HS-27A (cell line): ENCODE results near the gene ZNF521.

Source experiments
- DNase-seq: peaks from one replicate; pipeline ENCODE4 v3.0.0-alpha.2; 2012; ENCODE audit warnings: low read depth, missing footprints

The ZNF521 gene

DNA sequence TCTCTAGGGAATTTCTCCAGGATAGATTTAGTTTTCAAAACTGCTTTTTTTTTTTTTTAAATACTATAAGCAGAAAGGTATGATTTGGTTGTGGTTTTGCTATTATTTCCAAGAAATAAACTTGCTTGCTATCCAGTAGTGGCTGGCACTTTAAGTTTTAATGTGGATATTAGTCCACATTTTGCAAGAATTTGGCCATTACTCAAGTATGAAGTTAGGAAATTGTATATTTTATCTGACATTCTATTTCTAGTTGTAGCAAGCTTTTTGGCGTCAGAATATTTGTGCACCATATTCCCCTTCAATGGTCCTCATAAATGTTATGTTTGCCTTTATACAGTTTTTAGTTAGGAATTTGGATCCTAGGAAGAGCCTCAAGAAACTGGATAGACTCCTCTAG, 226.3 kb downstream of the ZNF521 start:
- no peak for DNase-seq

DNA sequence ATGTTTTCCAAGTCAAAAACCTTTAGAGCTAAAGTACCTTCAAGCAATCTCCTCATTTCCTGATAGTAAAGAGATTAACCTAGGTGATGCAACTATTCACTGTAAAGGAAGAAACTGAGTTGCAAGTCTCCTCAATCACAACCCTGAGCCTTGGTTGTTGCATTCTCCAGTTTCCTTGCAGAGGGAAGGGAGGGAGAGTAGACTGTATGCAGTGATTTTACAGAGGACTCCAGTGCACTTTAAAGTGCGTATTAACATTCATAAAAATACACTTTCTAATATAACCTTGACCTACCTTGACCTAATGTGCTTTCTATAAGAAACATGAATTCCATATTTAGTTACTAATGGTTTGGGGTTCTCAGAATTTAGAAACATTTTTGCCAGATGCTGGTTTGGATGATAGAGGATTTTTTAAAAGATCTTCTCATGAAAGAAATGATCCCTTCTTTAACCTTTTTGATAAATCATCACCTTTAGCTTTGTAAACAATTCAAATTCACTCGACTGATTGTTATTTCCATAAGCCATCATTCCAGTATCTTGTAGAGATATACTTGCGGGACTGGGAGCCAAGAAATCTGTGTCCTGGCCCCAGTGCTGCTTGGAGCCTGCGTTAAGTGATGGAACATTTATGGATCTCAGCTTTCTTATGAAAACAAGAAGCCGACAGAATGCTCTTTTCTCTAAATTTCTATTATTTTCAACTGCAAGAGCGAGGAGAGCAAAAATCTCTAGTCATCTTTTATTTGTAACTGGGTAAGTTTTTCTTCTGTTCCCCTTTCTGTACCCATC, 228.3 kb downstream of the ZNF521 start:
- no peak for DNase-seq

DNA sequence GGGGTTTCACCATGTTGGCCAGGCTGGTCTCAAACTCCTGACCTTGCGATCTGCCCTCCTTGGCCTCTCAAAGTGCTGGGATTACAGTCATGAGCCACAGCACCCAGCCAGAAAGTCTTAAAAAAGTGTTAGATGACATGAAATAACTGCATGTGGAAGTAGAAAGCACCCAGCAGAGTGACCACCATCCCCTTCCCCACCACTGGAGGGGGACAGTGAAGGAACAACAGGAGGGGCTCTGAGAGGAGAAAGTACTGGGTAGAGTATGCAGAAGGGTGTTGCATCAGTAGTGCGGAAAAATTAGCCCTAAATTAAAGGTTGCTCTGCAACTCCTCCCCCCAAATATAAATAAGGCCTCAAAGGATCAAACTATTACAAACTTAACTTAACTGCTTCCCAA, 230.5 kb downstream of the ZNF521 start:
- no peak for DNase-seq

DNA sequence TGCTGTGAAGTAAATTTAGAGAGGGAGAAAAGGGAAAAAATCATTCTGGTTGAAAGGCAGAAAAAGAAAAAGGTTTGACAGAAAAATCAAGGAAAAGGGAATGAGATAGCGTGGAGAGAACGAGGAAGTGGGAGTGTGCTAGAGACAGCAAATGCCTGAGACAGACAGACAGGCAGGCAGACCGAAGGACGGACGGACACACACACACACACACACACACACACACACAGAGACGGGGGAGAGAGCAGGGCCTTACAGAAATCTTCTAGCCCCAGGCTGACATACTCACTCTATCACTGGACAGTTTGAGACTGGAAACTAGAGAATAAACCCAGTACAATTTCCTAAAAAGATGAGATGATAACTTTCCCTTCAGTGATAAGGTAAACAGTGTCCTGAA, 238.4 kb downstream of the ZNF521 start:
- no peak for DNase-seq

DNA sequence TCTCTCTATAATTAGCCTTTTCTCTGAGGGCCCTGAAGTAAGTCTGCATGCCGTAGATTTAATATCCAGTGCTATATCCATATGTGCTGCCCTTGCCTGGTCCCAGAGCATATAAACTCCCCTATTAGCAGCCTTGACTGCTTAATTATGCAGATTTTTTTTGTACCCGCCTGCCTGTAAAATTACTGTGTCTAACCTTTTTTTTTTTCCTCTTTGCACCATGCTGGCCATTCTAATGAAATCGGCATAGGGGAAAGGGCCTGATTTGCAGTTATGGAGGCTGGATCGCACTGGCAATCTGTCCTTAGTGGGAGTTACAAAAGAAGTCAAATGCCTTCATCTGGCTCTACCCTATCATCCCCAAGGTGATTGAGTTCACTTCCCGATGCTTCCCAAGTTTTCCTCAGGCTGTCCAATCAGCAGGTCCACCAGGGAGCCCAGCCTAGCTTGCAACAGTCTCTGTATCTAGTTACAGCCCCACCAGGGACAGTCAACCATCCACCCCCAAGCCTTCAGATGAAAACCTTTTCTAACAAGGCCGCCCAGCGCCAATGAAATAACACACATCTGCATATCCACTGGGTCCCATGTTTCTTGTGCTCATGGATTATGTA, 239.0 kb downstream of the ZNF521 start:
- DNase-seq = no peak

DNA sequence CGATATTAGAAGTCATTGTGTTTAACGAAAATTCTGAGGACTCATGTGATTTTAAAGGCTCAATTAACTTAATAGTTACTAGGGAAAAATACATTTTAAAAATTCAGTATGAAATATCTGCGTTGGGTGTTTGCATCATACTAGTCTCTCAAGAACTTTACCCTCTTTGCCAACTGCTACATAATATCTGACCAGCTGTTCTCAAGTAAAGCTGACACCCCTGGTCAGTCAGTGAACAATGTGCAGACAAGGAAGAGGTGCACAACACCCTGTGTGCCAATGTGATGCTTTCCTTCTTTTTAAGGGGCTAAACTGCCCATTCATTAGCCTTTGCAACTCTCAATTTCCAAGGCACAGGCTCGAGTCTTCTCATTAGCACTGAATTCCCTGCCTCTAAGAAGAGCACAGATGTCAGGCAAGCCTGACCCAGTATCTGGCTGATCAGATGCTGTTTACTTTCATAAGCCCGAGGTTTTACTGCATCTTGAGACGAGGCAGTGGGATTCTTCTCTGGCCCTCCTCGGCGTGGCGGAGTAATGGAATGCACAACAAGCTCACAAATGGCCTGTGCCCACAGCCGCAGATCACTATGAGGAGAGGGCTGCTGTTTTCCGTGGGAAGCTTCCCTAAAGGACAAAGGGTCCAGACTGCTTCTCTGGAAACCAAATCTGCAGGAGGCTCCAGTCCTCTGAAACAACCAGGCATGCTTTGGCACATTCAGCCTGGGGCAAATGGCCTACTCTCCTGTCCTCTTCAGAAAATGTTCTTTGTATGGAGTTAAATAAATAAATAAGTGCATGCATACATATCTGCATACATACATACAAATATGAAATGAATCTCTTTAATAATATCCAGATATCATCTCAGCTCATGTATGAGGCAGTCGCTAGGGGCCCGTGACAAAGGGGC, 240.3 kb downstream of the ZNF521 start:
- no peak for DNase-seq

DNA sequence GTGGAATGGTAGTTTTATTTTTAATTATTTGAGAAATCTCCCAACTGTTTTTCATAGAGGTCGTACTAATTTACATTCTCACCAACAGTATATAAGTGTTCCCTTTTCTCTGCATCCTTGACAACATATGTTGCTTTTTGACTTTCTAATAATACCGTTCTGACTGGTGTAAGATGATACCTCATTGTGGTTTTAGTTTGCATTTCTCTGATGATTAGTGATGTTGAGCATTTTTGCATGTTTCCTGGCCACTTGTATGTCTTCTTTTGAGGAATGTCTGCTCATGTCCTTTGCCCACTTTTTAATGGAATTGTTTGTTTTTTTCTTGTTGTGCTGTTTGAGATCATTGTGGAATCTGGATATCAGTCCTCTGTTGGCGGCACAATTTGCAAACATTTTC, 242.5 kb downstream of the ZNF521 start:
- DNase-seq = no peak

DNA sequence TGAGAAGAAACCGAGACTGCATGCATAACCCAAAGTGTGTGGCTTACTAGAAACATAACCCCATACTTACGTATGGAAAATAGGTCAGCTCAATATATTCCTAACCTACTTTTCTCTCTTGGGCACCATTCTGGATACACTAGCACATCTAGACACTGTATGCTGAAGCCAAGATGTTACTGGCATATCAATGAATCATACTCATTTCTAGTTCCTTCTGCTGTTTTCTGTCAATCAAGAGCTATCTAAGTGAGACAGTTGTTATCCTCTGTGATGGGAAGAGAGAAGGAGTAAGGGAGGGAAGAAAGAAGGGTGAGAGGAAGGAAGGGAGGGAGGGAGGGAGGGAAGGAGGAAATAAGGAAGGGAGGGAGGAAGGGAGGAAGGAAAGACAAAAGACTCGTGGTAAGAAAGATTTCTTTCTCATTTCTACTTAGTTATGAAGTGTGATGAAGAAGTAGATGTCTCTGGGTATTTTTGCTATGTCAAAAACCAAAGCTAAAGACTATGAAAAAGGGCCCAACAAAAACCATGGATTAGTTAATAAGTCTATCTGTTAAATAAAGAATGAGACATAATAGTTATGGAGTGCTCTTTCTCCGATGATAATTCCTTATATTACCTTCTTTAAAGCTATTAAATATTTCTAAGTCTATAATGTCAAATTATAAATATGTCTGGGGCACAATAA, 248.4 kb downstream of the ZNF521 start:
- DNase-seq = no peak

DNA sequence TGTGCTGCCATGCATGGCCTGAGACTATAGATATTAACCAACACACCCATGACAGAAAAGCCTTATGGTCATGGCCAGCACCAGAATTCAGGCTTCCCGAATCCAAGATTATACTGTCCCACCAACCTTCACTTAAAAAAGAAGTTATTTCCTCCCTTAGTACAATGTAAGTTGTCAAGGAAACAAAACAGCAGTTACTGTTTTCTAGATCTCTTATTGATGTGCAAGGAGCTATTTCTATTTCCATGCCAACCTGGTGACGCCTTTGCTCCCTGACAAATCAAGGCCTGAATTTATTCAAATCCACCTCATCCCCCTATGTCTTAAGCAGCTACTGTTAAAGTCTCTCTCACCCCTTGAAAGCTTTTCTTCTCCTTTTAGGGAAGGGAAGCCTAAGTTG, 249.3 kb downstream of the ZNF521 start:
- DNase-seq = no peak

DNA sequence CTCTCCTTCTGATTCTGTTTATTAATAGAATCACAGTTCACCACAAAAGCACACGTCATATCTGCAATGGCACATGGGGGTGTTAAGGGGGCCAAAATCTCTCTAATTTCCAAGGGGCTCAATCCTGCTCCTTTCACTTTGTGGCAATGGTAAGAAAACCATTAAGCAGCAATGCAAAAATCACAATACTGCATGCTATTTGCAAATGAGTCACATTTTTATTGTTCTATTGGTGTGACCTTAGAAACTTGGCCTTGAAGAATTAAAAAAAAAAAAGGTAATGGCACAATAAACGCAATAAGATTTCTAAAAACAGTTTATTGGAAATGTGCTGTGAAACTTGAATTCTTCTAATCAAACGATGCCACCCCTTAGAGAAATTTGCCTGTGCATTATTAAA, 251.5 kb downstream of the ZNF521 start:
- DNase-seq = no peak

DNA sequence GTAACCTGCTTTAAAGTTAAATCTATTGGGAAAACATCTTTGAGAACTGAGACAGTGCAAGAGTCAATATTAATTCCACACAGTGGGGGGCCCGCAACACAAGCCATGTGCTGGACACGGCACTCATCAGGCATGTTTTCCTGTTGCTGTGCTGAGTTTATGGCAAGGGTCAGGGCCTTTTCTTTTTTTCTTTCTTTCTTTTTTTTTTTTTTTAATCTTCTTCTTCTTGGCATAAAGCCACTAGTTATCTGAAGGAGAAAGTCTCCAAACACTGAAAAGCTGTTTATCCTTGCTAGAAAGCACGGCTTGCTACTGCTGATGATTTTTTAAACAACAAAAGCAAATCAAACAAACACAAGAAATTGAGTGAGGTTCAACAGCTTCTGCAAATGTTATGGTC, 252.1 kb downstream of the ZNF521 start:
- no peak for DNase-seq

DNA sequence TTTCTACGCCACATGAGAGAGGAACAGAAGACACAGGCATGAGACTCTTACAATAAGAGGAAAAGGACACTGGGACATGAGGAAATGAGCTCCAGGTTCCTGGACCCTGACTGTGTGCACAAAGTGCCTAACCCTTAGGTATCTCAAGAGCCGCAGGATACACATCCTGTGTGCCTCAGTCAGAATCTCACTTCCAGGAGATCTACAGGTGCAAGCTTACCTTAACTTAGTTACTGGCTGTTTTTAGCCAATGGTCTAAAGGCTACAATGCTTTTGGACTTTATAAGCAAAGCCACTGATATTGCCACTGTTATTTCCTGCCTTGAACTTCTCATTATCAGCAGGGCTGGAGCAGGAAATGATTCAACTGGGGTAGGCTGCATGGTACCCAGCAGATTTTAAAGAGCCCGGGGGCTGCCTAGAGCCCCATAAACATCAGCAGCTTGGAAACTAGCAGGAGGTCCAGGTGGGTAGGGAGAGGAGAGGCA, 254.4 kb downstream of the ZNF521 start:
- no peak for DNase-seq

DNA sequence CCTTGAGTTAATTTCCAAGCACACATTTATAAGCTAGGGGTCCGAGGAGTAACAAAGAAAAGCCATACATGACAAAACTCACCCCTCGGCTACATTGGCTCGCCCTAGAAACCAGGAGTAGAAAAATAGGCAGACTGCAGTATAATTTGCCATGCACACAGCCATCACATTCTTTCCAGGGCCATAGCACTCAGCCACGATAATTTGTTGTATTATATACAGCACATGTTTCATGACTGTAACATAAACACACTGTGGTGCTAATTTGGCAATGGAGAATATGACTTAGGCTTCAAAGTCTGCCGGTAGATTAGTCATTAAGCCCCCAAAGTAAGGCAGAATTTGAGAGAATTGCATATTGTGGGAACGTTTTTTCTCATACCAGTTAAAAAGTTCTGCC, 254.9 kb downstream of the ZNF521 start:
- DNase-seq = no peak

DNA sequence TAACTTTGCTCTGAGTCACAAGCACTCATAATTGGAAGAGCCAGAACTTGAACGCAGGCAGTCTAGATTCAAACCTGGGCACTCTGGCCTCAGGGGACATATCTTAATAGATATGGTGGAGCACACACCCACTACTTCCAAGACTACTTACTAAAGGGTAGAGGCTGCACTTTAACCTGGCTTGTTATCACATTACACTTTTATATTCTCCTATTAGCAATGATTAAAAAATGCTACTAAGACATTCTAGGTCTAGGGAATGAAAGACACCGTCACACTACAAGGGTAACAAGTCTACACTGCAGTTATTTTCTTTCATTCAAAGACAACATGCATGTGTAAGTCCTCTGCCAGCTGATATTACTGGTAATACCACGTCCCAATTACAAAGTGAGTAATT, 258.8 kb downstream of the ZNF521 start:
- no peak for DNase-seq

DNA sequence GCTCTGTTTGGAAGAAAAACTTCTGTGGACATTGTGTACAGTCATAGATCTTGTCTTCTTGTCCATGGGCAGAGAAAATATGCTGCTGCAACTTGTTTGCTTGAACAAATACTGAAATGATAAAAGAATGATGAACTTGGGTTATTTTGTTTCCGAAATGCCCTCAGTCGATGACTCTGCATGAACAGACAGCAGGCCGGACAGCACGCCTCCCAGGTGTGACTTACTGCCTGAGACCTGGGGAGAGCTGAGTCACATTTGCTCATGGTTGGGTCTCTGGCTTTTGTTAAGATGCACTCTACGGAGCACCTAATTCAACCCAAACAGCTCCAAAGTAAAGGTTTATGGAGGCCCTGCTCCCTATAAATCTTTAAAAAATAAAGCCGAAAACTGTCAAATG, 262.5 kb downstream of the ZNF521 start:
- no peak for DNase-seq

DNA sequence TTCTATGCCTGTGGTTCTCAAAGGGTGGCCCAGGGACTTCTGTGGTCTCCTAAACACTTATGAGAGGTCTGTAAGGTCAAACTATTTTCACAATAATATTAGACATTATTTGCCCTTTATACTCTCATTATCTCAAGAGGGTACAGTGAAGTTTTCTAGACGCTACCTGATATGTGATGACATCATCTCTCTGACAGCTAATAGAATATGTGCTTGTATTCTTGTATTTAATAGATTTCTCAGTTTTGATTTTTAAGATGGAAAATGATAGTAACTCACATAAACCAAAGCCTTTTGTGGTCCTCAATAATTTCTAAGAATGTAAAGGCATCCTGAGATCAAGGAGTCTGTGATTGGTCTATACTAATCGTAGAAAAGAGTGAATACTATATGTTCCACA, 265.1 kb downstream of the ZNF521 start:
- DNase-seq = no peak

DNA sequence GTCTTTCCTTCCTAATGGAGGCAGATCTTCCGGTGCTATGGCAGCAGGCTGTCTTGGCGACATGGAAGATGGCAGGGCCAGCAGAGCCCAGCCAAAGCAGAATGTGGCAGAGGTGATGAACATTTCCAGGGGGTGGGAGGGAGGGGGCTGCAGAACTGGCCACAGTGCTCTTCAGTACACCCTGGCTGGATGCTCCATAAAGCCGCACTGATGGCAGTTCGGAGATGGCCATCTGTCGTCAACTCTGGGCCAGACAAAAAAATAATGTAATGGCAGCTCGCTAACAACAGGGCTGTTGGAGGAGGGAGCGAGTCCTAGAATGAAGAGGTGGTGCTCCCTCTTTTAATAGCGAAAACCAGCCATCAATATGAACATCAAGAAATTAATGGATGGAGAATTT, 271.0 kb downstream of the ZNF521 start:
- no peak for DNase-seq

DNA sequence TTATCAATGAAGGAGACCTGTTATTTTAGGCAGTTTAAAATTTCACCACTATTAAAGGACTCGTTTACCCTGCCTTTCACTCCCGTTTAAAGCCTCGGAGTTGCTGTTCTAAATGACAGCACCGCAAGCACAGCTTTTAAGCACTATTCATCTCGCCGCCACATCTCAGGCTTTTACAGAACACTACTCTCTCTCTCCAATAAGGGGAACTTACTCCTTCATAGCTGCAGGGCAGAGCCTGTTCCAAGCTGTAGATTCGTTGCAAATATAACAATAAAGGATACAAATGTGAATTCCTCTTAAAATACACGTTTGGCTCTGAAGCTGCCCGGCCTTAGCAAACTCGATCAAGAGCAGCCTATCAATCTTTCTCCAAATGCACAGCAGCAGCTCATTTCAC, 271.8 kb downstream of the ZNF521 start:
- no peak for DNase-seq

DNA sequence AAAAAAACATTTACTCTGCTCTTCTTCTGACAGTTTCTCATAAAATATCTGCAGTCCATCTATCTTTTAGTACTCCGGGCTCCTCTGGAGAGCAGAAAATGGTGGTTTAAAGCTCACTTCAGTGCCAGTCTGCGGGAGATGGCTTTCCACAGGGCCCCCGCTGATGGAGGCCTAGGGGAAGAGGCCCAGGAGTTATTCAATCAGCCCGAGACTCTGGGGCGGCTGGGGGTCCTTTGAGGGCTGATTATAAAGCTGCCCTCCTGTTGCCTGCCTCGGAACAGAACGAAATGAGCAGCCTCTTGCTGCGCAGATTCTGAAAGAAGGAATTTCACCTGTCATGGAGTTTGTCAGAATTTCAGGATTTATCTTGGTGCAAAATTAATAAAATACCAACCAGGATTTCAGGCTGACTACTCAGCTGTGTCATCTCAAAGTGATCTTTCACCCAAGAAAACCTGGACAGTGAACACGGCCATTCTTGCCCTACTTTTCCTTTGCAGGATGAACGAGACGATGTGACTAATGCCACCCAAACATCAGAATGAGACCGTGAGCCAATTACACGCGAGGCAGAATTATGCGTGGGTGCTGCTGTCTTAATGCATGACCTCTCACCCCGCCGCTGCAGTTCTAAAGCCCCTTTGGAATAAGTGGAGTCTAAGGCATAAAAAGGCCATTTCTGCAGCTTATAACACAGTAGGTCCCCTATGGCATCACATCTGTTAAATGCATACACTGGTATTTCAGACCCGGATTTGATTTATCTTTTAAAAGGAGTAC, 273.8 kb downstream of the ZNF521 start:
- DNase-seq = no peak

DNA sequence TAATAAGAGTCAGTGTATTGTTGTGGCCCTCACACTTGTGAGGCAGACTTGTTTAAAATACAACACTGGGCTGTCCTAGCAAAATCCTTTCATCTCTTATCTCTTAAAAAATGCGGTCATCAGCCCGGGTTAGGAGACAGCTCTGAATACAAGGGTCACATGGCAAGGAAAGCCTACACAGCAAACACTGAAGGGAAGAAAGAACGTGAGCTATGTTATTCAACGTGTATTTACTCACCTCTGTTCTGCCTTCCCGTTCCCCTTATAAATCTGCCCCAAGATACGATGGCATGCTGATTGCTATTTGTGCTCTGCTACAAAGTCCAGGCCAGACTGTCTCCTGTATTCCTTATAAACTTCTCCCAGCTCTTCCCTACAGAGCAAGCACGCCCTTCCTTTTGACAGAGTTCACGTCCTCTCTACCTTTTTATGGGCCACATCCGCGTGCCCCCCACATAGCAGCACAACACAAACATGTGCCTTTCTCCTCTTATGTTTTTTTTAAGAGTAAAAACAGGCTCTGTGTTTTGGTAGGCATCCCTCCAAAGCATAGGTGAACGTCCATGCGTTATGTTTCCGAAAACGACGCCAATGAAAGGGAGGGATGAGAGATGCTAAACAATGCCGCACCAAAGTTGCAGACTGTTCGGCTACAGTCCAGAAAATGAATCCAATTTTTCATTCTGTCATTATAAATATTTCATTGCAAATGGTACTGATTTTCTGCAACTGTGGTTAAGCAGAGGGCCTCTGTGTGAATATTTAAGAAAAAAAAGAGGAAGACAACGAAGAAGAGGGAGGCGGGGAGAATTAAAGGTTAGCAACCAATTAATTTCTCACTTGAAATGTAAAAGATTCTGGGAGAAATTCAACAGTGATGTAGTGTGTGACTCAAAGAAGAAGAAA, 274.7 kb downstream of the ZNF521 start:
- no peak for DNase-seq
